Heart left ventricle (tissue), 13 donors: ENCODE measurements around the gene LONRF2.

Experiments
- CTCF ChIP-seq, 12 donors: fragments of 200-600 bp; sonication (generic) in 4 of 12; IDR thresholded peaks; one replicate each; pipeline versions ENCODE4 v1.5.0 to v1.8.0; 2018 to 2022; ENCODE audit warnings: antibody characterized with exemption in 12 of 12, mild to moderate bottlenecking in 5 of 12
- POLR2A ChIP-seq, 2 donors: fragments of 450-650 bp; IDR thresholded peaks; one replicate each; pipeline ENCODE4 v1.6.1; 2017; ENCODE audit warnings: antibody characterized with exemption in 2 of 2, mild to moderate bottlenecking in 2 of 2, moderate library complexity in 2 of 2
- donor health status: ischemic (EF 13 %, LVEDD 7.1; RV severe dilation, severe dysfunction).
- donor health status: DM: no; HTN: yes; CAD: no.
- donor health status: DM: no; HTN: no; CAD: no.
- donor health status: ischemic (EF 25% LVEDD 6.9; RV normal size, moderate dysfunction).
- donor health status: ischemic (EF 25% LVEDD 5.7; RV mildly dilated, moderate dysfunction).
- donor health status: ischemic (EF 35%, LVEDD 5.7; RV mildly dilated, moderate dysfunction).
- donor health status: nonischemic (EF 11% LVEDD 7.7; RV severe dilation, severe dysfunction).
- donor health status: DM: yes; HTN: yes; CAD: no.
- donor health status: PGD.
- donor health status: ischemic (EF 29% LVEDD 5.4; RV normal size, mild dysfunction).
- donor health status: nonischemic (EF 23%, LVEDD 6.1; RV moderate dilation, normal function).

- TF ChIP-seq CTCF (IDR thresholded peaks at IDR 0.05) (no peak), POLR2A (IDR thresholded peaks at IDR 0.05) (no peak)
Measured at GRCh38 chr2:100237770-100238169, 84.5 kb downstream of the LONRF2 start.
